H9 (cell line): Measurements from ENCODE around the gene LACRT. TPM values are rescaled to one million over a fixed set of nuclear protein-coding genes. Genes with fewer than 3 reads are reported as not detected.
"Not testable (repeated sequence)": the region's sequence is repeated elsewhere in the genome, so short reads cannot be mapped to it uniquely, and the experiment has no call there.

Source experiments
- DNase-seq: peaks from one replicate; pipeline ENCODE4 v3.0.0-alpha.2; 2017
- H2AFZ ChIP-seq: one replicate; pipeline ENCODE4 v1.6.1; 2013; ENCODE audit warnings: mild to moderate bottlenecking, low read length, control low read depth, moderate library complexity
- H2AK5ac ChIP-seq: 2 replicates; pipeline ENCODE4 v1.6.1; 2013; ENCODE audit warnings: low read length, control low read depth, mixed read lengths; ENCODE audit not compliant: insufficient read length
- H2BK120ac ChIP-seq: one replicate; pipeline ENCODE4 v1.6.1; 2013; ENCODE audit warnings: low read depth, mild to moderate bottlenecking, low read length, control low read depth, inconsistent platforms; ENCODE audit not compliant: poor library complexity, severe bottlenecking
- H2BK12ac ChIP-seq: 2 replicates; pipeline ENCODE4 v1.6.1; 2013; ENCODE audit warnings: low read length, control low read depth, mixed read lengths, low read depth; ENCODE audit not compliant: insufficient read length
- H2BK15ac ChIP-seq: 2 replicates; pipeline ENCODE4 v1.6.1; 2013; ENCODE audit warnings: low read depth, low read length, control low read depth
- H2BK20ac ChIP-seq: one replicate; pipeline ENCODE4 v1.6.1; 2013; ENCODE audit warnings: low read depth, mild to moderate bottlenecking, low read length, control low read depth, inconsistent platforms; ENCODE audit not compliant: poor library complexity, severe bottlenecking
- H2BK5ac ChIP-seq: 2 replicates; pipeline ENCODE4 v1.6.1; 2013; ENCODE audit warnings: low read length, control low read depth, mixed read lengths; ENCODE audit not compliant: insufficient read length
- H3K14ac ChIP-seq: 2 replicates; pipeline ENCODE4 v1.6.1; 2013; ENCODE audit warnings: low read length, control low read depth; ENCODE audit not compliant: insufficient read depth
- H3K18ac ChIP-seq: 2 replicates; pipeline ENCODE4 v1.6.1; 2013; ENCODE audit warnings: low read depth, mild to moderate bottlenecking, mixed read lengths, low read length, control low read depth; ENCODE audit not compliant: insufficient read length
- H3K23ac ChIP-seq: 2 replicates; pipeline ENCODE4 v1.6.1; 2013; ENCODE audit warnings: low read length, control low read depth, mixed read lengths, low read depth; ENCODE audit not compliant: insufficient read length
- H3K23me2 ChIP-seq: 2 replicates; pipeline ENCODE4 v1.6.1; 2013; ENCODE audit warnings: low read depth, mild to moderate bottlenecking, mixed read lengths, low read length, control low read depth; ENCODE audit not compliant: insufficient read length, poor library complexity, severe bottlenecking
- H3K27ac ChIP-seq: 2 replicates; pipeline ENCODE4 v1.5.1; 2013; ENCODE audit warnings: low read length, control low read depth, mixed read lengths, low read depth; ENCODE audit not compliant: insufficient read length
- H3K27me3 ChIP-seq: 2 replicates; pipeline ENCODE4 v1.6.1; 2013; ENCODE audit warnings: low read length, control low read depth, inconsistent platforms; ENCODE audit not compliant: insufficient read depth
- H3K4ac ChIP-seq: 2 replicates; pipeline ENCODE4 v1.6.1; 2013; ENCODE audit warnings: low read depth, mild to moderate bottlenecking, control low read depth, inconsistent platforms, low read length, moderate library complexity
- H3K4me1 ChIP-seq: 2 replicates; pipeline ENCODE4 v1.6.1; 2013; ENCODE audit warnings: low read length, control low read depth, inconsistent platforms; ENCODE audit not compliant: insufficient read depth
- H3K4me2 ChIP-seq: 2 replicates; pipeline ENCODE4 v1.6.1; 2013; ENCODE audit warnings: low read length, control low read depth, mixed read lengths; ENCODE audit not compliant: insufficient read length, insufficient read depth
- H3K56ac ChIP-seq: 2 replicates; pipeline ENCODE4 v1.6.1; 2013; ENCODE audit warnings: low read depth, mild to moderate bottlenecking, mixed read lengths, low read length, control low read depth; ENCODE audit not compliant: insufficient read length
- H3K79me1 ChIP-seq: 2 replicates; pipeline ENCODE4 v1.6.1; 2013; ENCODE audit warnings: low read depth, mild to moderate bottlenecking, moderate library complexity, low read length, control low read depth, inconsistent platforms; ENCODE audit not compliant: insufficient read depth, poor library complexity, severe bottlenecking
- H3K79me2 ChIP-seq: 2 replicates; pipeline ENCODE4 v1.6.1; 2013; ENCODE audit warnings: low read length, control low read depth, inconsistent platforms; ENCODE audit not compliant: insufficient read depth
- H3K9ac ChIP-seq: 2 replicates; pipeline ENCODE4 v1.6.1; 2013; ENCODE audit warnings: low read length, control low read depth, mixed read lengths; ENCODE audit not compliant: insufficient read length; ENCODE audit errors: extremely low read depth
- H3K9me3 ChIP-seq: one replicate; pipeline ENCODE4 v1.6.1; 2013; ENCODE audit warnings: low read depth, low read length, inconsistent platforms; ENCODE audit not compliant: control insufficient read depth
- H3T11ph ChIP-seq: one replicate; pipeline ENCODE4 v1.6.1; 2013; ENCODE audit warnings: mild to moderate bottlenecking, low read length, control low read depth, inconsistent platforms
- H4K20me1 ChIP-seq: one replicate; pipeline ENCODE4 v1.6.1; 2013; ENCODE audit not compliant: control insufficient read depth, insufficient read length, insufficient read depth
- H4K5ac ChIP-seq: 2 replicates; pipeline ENCODE4 v1.6.1; 2013; ENCODE audit warnings: low read depth, mild to moderate bottlenecking, mixed read lengths, low read length, control low read depth; ENCODE audit not compliant: insufficient read length
- H4K8ac ChIP-seq: replicated peaks from 2 replicates; pipeline ENCODE4 v1.6.1; 2013; ENCODE audit warnings: low read length, control low read depth, mixed read lengths, low read depth; ENCODE audit not compliant: insufficient read length
- H4K91ac ChIP-seq: 2 replicates; pipeline ENCODE4 v1.6.1; 2013; ENCODE audit warnings: low read depth, mild to moderate bottlenecking, moderate library complexity, mixed read lengths, low read length, control low read depth; ENCODE audit not compliant: insufficient read length
- H3K27ac Mint-ChIP-seq, 3 experiments: 2 replicates in 2 of 3; 3 replicates in 1 of 3; pipeline ENCODE4 v1.8.0; 2020 to 2021; ENCODE audit warnings: mixed read lengths in 3 of 3, mild to moderate bottlenecking in 1 of 3, moderate library complexity in 1 of 3
- H3K27me3 Mint-ChIP-seq: 2 replicates; pipeline ENCODE4 v1.8.0; 2021; ENCODE audit warnings: low read depth, mild to moderate bottlenecking, moderate library complexity, mixed read lengths
- H3K36me3 Mint-ChIP-seq, 3 experiments: 2 replicates in 2 of 3; 3 replicates in 1 of 3; pipeline ENCODE4 v1.8.0; 2020 to 2021; ENCODE audit warnings: low read depth in 3 of 3, mixed read lengths in 3 of 3; ENCODE audit not compliant: insufficient read depth in 1 of 3
- H3K4me1 Mint-ChIP-seq, 2 experiments: 2 replicates each; pipeline ENCODE4 v1.8.0; 2020; ENCODE audit warnings: mixed read lengths in 2 of 2
- H3K4me3 Mint-ChIP-seq, 2 experiments: 2 replicates in 1 of 2; 3 replicates in 1 of 2; pipeline ENCODE4 v1.8.0; 2020 to 2021; ENCODE audit warnings: mild to moderate bottlenecking in 2 of 2, mixed read lengths in 2 of 2, moderate library complexity in 1 of 2
- H3K9me3 Mint-ChIP-seq, 2 experiments: 2 replicates in 1 of 2; 3 replicates in 1 of 2; pipeline ENCODE4 v1.8.0; 2020; ENCODE audit warnings: mild to moderate bottlenecking in 2 of 2, mixed read lengths in 2 of 2, moderate library complexity in 1 of 2
- WGBS: extraction: QIAGEN DNeasy Blood & Tissue Kit; methylation state at CpG from one replicate; pipeline ENCODE4 v1.1.7; 2013; ENCODE audit warnings: missing lambda C conversion rate, low lambda C conversion rate, mixed read lengths; ENCODE audit not compliant: insufficient read length; ENCODE audit errors: extremely low coverage; 5-methylcytosine and 5-hydroxymethylcytosine counted together
- total RNA-seq: library from RNA; stranded (reverse); gene quantifications from 2 replicates; pipeline ENCODE4 v1.2.1, GENCODE V29; 2021
- TF ChIP-seq, protein P1 (sequence below): fragments of 200-600 bp; sonication (generic); conservative IDR thresholded peaks from 3 replicates; pipeline ENCODE4 v1.8.0; 2021; ENCODE audit warnings: antibody characterized with exemption, mild to moderate bottlenecking

LACRT gene
- total RNA-seq, 1 experiment from 2014 or later = not detected

DNA sequence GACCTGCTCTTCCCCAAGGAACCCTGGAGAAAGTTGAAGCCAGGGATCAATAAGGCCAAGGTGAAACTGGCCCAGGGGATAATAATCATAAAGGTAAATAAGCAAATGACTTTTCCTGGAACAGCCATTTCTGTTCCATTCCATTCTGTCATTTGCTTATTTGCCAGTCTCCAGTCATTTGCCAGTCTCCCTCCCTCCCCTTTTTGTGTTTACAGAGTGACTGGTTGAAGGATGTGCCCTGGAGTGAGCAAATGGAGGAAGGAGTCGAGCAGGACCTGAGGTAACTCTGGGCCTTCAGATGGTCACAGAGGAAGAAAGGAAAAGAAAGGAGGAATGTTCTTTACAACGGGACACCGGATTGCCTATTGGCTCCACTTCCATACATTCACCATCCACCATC is 31.3 kb upstream of the LACRT start:
- no CpG with 5 or more reads among the region's 3 CpGs for WGBS
- peaks cover 0 to 3% of the 10 kb centered on the region in 2 experiments; a peak in 3 of 5 replicates for H3K9me3 Mint-ChIP-seq

GRCh38 chr12:54665022-54665635 is 30.4 kb upstream of the LACRT start:
- not testable (repeated sequence) for H2BK5ac ChIP-seq, H3K18ac ChIP-seq, H2BK20ac ChIP-seq, H3K27ac Mint-ChIP-seq, H3K23me2 ChIP-seq, H3K36me3 Mint-ChIP-seq, H2BK15ac ChIP-seq, H3K23ac ChIP-seq, H3K4me3 Mint-ChIP-seq, H3K27me3 Mint-ChIP-seq, H3K27ac ChIP-seq, H3K56ac ChIP-seq, H3K14ac ChIP-seq, H2AFZ ChIP-seq, H3K9ac ChIP-seq, H3K27me3 ChIP-seq, H3T11ph ChIP-seq, H4K20me1 ChIP-seq, H2BK12ac ChIP-seq, H3K4me1 ChIP-seq, H3K4ac ChIP-seq, H2BK120ac ChIP-seq, H4K91ac ChIP-seq, H4K8ac ChIP-seq, DNase-seq, H3K79me2 ChIP-seq, H4K5ac ChIP-seq, H3K9me3 ChIP-seq, H3K9me3 Mint-ChIP-seq, H3K4me1 Mint-ChIP-seq, H2AK5ac ChIP-seq, H3K79me1 ChIP-seq, H3K4me2 ChIP-seq
- no CpG with 5 or more reads among the region's 3 CpGs for WGBS

More for the DNA sequence above, 31.3 kb upstream of the LACRT start:
- no peak overlapping the region for H3K4ac ChIP-seq
- H3K27ac Mint-ChIP-seq = no peak overlapping the region
- no peak overlapping the region for H4K91ac ChIP-seq
- no peak overlapping the region for H2BK20ac ChIP-seq
- no peak overlapping the region for H4K5ac ChIP-seq
- H3T11ph ChIP-seq = no peak overlapping the region
- H3K18ac ChIP-seq = no peak overlapping the region
- H3K4me1 Mint-ChIP-seq = peaks cover 6% of the 10 kb centered on the region in 2 experiments
- peaks cover 2% of the 10 kb centered on the region; the same call in 1 of the 2 replicates for H3K27me3 Mint-ChIP-seq
- no peak overlapping the region for H2BK120ac ChIP-seq
- no peak overlapping the region for H4K8ac ChIP-seq
- H3K27me3 ChIP-seq = no peaks in the 10 kb centered on the region
- TF ChIP-seq, protein P1, sequence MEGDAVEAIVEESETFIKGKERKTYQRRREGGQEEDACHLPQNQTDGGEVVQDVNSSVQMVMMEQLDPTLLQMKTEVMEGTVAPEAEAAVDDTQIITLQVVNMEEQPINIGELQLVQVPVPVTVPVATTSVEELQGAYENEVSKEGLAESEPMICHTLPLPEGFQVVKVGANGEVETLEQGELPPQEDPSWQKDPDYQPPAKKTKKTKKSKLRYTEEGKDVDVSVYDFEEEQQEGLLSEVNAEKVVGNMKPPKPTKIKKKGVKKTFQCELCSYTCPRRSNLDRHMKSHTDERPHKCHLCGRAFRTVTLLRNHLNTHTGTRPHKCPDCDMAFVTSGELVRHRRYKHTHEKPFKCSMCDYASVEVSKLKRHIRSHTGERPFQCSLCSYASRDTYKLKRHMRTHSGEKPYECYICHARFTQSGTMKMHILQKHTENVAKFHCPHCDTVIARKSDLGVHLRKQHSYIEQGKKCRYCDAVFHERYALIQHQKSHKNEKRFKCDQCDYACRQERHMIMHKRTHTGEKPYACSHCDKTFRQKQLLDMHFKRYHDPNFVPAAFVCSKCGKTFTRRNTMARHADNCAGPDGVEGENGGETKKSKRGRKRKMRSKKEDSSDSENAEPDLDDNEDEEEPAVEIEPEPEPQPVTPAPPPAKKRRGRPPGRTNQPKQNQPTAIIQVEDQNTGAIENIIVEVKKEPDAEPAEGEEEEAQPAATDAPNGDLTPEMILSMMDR = no peak
- no peak overlapping the region for H2BK12ac ChIP-seq
- no peaks in the 10 kb centered on the region for H3K4me1 ChIP-seq
- H3K9me3 ChIP-seq = no peaks in the 10 kb centered on the region
- DNase-seq = no peak
- H3K36me3 Mint-ChIP-seq = no peaks in the 10 kb centered on the region
- H3K9ac ChIP-seq = no peak overlapping the region
- H3K4me3 Mint-ChIP-seq = no peak overlapping the region
- H3K79me2 ChIP-seq = no peaks in the 10 kb centered on the region
- no peak overlapping the region for H3K14ac ChIP-seq
- no peak overlapping the region for H3K27ac ChIP-seq
- no peak overlapping the region for H3K23ac ChIP-seq
- no peak overlapping the region for H3K4me2 ChIP-seq
- no peak overlapping the region for H2AK5ac ChIP-seq
- H2AFZ ChIP-seq = no peak overlapping the region
- no peaks in the 10 kb centered on the region for H4K20me1 ChIP-seq
- no peaks in the 10 kb centered on the region for H3K23me2 ChIP-seq
- H3K56ac ChIP-seq = no peak overlapping the region
- no peaks in the 10 kb centered on the region for H3K79me1 ChIP-seq
- no peak overlapping the region for H2BK15ac ChIP-seq
- no peak overlapping the region for H2BK5ac ChIP-seq
